H1 (cell line): ENCODE results near the gene TLE5. TPM values are rescaled to one million over a fixed set of nuclear protein-coding genes. Genes with fewer than 3 reads are reported as not detected.

Source experiments
- SP2 ChIP-seq: IDR thresholded peaks from 2 replicates; pipeline ENCODE4 v1.6.1; 2012; ENCODE audit warnings: mild to moderate bottlenecking, low read length, inconsistent platforms
- ZNF274 ChIP-seq: IDR thresholded peaks from 2 replicates; pipeline ENCODE4 v1.7.0; 2012; ENCODE audit warnings: low read length, borderline replicate concordance; ENCODE audit errors: extremely low read depth
- polyA plus RNA-seq, 7 experiments: library from polyadenylated mRNA; depleted of rRNA in 3 of 7; stranded (reverse) in 5 of 7; unstranded in 2 of 7; fragments of >200 nt in 5 of 7; fragments of 200-250 nt in 2 of 7; gene quantifications; 1 replicate in 5 of 7; 2 replicates in 1 of 7; 4 replicates in 1 of 7; pipeline versions ENCODE4 v1.2.1 to v1.2.3, GENCODE V29; 2011 to 2013; ENCODE audit warnings: missing spikeins in 2 of 7, mixed read lengths in 2 of 7
- total RNA-seq: library from RNA; stranded (reverse); fragmentation: NEBNext Ultra II Directional; extraction: Animal tissue kit (Norgen Biotek cat#: 25700); gene quantifications from 2 replicates; pipeline ENCODE4 v1.2.1, GENCODE V29; 2021
- TF ChIP-seq, protein P1 (sequence below): IDR thresholded peaks from 2 replicates; pipeline ENCODE4 v1.6.1; 2012; ENCODE audit warnings: inconsistent platforms

Gene TLE5
- total and polyA plus RNA-seq, 2 of the 8 experiments (the other 6 are each of a cell fraction or from before 2014, with no cell fraction given) = 187 to 285 TPM

DNA sequence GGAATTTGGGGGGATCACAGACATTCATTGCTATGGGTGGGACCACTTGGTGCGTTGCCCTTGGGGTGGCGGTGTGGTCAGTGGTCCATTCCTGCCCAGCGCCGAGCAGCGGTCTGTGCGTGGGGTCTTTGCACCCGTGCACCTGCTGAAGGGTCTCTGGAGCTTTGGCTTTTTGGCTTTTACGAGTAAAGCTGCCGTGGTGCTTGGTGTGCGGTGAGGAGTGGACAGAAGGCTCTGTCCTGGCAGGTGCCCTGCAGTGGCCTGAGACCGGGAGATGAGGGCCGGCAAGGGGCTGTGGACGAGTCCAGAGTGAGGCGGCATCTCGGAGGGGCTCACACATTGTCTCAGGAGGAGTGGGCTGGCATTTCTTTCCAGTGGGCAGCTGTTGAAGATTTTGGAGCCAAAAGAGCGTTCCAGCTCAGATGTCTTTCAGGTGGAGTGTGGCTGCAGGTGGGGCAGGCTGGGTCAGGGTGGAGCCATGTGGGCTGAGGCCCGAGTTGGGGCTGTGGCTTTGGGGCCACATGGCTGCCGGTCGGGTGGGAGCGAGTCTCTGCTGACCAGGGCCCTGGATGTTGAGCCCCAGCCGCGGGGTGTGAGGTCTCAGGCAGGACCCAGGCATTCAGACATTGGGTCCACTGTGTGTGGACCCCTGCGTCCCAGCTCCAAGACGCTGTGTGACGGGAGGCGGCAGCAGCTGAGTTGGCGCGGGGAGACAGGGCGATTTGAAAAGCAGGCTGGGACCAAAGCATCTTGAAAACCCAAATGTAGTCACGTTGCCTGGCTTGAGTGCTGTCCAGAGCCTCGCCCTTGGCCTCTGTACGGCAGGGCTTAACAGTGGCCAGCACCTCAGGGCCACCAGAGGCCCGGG lies 43.6 kb upstream of the TLE5 start (continued):
- TF ChIP-seq, protein P1, sequence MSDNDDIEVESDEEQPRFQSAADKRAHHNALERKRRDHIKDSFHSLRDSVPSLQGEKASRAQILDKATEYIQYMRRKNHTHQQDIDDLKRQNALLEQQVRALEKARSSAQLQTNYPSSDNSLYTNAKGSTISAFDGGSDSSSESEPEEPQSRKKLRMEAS = no peak
- no peak for TF ChIP-seq ZNF274
- no peak for TF ChIP-seq SP2
